Nephron (organoid): ENCODE measurements around the gene C4B.
"Not testable (repeated sequence)": the region's sequence is repeated elsewhere in the genome, so short reads cannot be mapped to it uniquely, and the experiment has no call there.

ENCODE experiments used
- H3K27ac Mint-ChIP-seq, 3 experiments: 2 replicates each; pipeline ENCODE4 v1.8.0; 2020; ENCODE audit warnings: mixed read lengths in 3 of 3, mild to moderate bottlenecking in 2 of 3, moderate library complexity in 1 of 3
- H3K27me3 Mint-ChIP-seq: 2 replicates; pipeline ENCODE4 v1.8.0; 2021; ENCODE audit warnings: low read depth, mild to moderate bottlenecking, moderate library complexity, mixed read lengths
- H3K36me3 Mint-ChIP-seq: 2 replicates; pipeline ENCODE4 v1.8.0; 2020; ENCODE audit warnings: low read depth, mixed read lengths
- H3K4me1 Mint-ChIP-seq: 2 replicates; pipeline ENCODE4 v1.8.0; 2020; ENCODE audit warnings: mixed read lengths
- H3K4me3 Mint-ChIP-seq, 3 experiments: 2 replicates each; pipeline ENCODE4 v1.8.0; 2020; ENCODE audit warnings: mild to moderate bottlenecking in 3 of 3, mixed read lengths in 3 of 3, moderate library complexity in 2 of 3
- H3K9me3 Mint-ChIP-seq: 2 replicates; pipeline ENCODE4 v1.8.0; 2020; ENCODE audit warnings: mixed read lengths

Gene C4B

DNA sequence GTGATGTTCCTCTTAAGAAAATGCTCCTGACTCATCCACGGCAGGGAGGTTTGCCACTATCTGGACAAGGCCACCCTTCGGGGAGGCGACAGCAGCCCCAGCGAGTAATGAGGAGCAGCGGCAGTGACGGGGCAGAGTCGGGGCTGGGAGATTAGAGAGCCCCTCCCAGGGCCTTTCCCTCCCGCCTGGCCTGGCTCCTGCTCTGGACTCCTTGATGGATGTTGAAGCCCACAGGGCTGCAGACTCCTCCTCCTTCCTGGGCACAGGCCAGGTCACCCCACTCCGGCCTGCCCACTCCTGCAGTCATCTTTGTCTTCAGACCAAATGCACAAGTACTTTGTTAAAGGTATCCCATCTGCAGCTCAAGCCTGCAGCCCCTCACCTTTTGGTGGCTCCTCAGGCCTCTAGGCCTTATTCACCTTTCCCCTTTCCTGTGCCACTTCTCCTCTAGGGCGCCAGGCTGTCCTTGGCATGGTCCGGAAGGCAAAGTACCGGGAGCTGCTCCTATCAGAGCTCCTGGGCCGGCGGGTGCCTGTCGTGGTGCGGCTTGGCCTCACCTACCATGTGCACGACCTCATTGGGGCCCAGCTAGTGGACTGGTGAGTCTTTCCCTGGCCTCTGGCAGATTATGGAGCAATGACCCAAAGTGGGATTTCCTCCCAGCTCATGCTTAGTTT is 1.5 kb upstream of the C4B start:
- not testable (repeated sequence) for H3K27ac Mint-ChIP-seq, H3K27me3 Mint-ChIP-seq, H3K9me3 Mint-ChIP-seq, H3K4me1 Mint-ChIP-seq, H3K36me3 Mint-ChIP-seq, H3K4me3 Mint-ChIP-seq

DNA sequence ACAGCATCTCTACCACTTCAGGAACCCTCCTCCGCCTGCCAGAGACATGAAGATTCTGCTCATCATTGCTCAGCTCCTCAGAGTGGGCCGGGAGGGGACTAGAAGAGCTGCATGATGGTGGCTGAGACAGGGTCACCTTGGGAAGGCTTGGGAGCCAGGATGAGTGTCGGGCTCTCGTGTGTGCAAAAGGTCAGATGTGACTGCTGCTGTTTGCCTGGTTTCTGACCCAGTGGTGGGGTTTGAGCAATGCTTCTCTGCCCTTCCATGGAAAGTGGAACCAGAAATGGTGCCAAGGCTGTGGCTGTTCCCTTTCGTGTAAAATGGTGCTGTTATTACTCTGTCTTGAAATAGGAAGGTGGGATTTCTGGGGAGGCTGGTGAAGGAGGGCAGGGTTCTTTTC is 857 bp upstream of the C4B start:
- H3K4me3 Mint-ChIP-seq, H3K27ac Mint-ChIP-seq, H3K36me3 Mint-ChIP-seq, H3K9me3 Mint-ChIP-seq, H3K27me3 Mint-ChIP-seq, H3K4me1 Mint-ChIP-seq: not testable (repeated sequence)

DNA sequence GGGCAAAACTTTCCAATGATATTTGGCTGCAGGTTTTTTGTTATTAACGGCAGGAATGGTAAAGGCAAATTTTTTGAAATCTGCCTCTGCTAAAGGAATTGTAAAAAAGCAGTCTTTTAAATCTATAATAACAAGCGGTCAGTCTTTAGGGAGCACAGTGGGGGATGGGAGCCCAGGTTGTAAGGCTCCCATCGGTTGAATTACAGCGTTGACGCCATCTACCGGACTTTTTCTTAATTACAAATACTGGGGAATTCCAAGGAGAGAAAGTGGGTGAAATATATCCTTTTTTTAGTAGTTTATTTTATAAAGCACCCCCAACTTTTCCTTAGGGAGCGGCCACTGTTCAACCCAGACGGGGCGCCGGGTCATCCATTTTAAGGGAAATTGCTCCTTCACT is 7.5 kb downstream of the C4B start:
- H3K4me3 Mint-ChIP-seq, H3K27me3 Mint-ChIP-seq, H3K4me1 Mint-ChIP-seq, H3K27ac Mint-ChIP-seq, H3K9me3 Mint-ChIP-seq, H3K36me3 Mint-ChIP-seq: not testable (repeated sequence)

- not testable (repeated sequence) for H3K27ac Mint-ChIP-seq, H3K9me3 Mint-ChIP-seq, H3K27me3 Mint-ChIP-seq, H3K4me1 Mint-ChIP-seq, H3K4me3 Mint-ChIP-seq, H3K36me3 Mint-ChIP-seq
These were observed 14.0 kb downstream of the C4B start for GRCh38 chr6:32028631-32029030.

DNA sequence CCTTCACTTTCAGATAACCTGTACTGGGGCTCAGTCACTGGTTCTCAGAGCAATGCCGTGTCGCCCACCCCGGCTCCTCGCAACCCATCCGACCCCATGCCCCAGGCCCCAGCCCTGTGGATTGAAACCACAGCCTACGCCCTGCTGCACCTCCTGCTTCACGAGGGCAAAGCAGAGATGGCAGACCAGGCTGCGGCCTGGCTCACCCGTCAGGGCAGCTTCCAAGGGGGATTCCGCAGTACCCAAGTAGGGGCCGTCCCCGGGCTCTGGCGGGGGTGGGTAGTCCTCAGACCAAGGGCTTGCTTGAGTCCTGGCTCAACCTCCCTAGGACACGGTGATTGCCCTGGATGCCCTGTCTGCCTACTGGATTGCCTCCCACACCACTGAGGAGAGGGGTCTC is 15.0 kb downstream of the C4B start:
- H3K27me3 Mint-ChIP-seq, H3K4me3 Mint-ChIP-seq, H3K9me3 Mint-ChIP-seq, H3K36me3 Mint-ChIP-seq, H3K27ac Mint-ChIP-seq, H3K4me1 Mint-ChIP-seq: not testable (repeated sequence)

- not testable (repeated sequence) for H3K27ac Mint-ChIP-seq, H3K27me3 Mint-ChIP-seq, H3K36me3 Mint-ChIP-seq, H3K9me3 Mint-ChIP-seq, H3K4me1 Mint-ChIP-seq, H3K4me3 Mint-ChIP-seq
These were observed 20.9 kb downstream of the C4B start for GRCh38 chr6:32035283-32036013.

- not testable (repeated sequence) for H3K36me3 Mint-ChIP-seq, H3K4me1 Mint-ChIP-seq, H3K4me3 Mint-ChIP-seq, H3K27me3 Mint-ChIP-seq, H3K27ac Mint-ChIP-seq, H3K9me3 Mint-ChIP-seq
These were observed 22.5 kb downstream of the C4B start for GRCh38 chr6:32037136-32037535.

- not testable (repeated sequence) for H3K27ac Mint-ChIP-seq, H3K9me3 Mint-ChIP-seq, H3K36me3 Mint-ChIP-seq, H3K27me3 Mint-ChIP-seq, H3K4me3 Mint-ChIP-seq, H3K4me1 Mint-ChIP-seq
These were observed 23.3 kb downstream of the C4B start, which contains the start of gene CYP21A2 for GRCh38 chr6:32037598-32038524. CYP21A2 (plus strand) TSS chr6:32038415; CDS start chr6:32038423, 8 bp downstream.

GRCh38 chr6:32038878-32039277 is 24.3 kb downstream of the C4B start:
- not testable (repeated sequence) for H3K27ac Mint-ChIP-seq, H3K4me3 Mint-ChIP-seq, H3K9me3 Mint-ChIP-seq, H3K27me3 Mint-ChIP-seq, H3K4me1 Mint-ChIP-seq, H3K36me3 Mint-ChIP-seq

- not testable (repeated sequence) for H3K9me3 Mint-ChIP-seq, H3K27me3 Mint-ChIP-seq, H3K4me3 Mint-ChIP-seq, H3K27ac Mint-ChIP-seq, H3K36me3 Mint-ChIP-seq, H3K4me1 Mint-ChIP-seq
These were observed 25.0 kb downstream of the C4B start for GRCh38 chr6:32039321-32040274.

DNA sequence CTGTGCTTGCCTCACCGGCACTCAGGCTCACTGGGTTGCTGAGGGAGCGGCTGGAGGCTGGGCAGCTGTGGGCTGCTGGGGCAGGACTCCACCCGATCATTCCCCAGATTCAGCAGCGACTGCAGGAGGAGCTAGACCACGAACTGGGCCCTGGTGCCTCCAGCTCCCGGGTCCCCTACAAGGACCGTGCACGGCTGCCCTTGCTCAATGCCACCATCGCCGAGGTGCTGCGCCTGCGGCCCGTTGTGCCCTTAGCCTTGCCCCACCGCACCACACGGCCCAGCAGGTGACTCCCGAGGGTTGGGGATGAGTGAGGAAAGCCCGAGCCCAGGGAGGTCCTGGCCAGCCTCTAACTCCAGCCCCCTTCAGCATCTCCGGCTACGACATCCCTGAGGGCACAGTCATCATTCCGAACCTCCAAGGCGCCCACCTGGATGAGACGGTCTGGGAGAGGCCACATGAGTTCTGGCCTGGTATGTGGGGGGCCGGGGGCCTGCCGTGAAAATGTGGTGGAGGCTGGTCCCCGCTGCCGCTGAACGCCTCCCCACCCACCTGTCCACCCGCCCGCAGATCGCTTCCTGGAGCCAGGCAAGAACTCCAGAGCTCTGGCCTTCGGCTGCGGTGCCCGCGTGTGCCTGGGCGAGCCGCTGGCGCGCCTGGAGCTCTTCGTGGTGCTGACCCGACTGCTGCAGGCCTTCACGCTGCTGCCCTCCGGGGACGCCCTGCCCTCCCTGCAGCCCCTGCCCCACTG is 25.9 kb downstream of the C4B start:
- H3K4me1 Mint-ChIP-seq, H3K4me3 Mint-ChIP-seq, H3K36me3 Mint-ChIP-seq, H3K9me3 Mint-ChIP-seq, H3K27ac Mint-ChIP-seq, H3K27me3 Mint-ChIP-seq: not testable (repeated sequence)

GRCh38 chr6:32041050-32041321 is 26.4 kb downstream of the C4B start:
- not testable (repeated sequence) for H3K36me3 Mint-ChIP-seq, H3K27ac Mint-ChIP-seq, H3K4me1 Mint-ChIP-seq, H3K27me3 Mint-ChIP-seq, H3K4me3 Mint-ChIP-seq, H3K9me3 Mint-ChIP-seq

DNA sequence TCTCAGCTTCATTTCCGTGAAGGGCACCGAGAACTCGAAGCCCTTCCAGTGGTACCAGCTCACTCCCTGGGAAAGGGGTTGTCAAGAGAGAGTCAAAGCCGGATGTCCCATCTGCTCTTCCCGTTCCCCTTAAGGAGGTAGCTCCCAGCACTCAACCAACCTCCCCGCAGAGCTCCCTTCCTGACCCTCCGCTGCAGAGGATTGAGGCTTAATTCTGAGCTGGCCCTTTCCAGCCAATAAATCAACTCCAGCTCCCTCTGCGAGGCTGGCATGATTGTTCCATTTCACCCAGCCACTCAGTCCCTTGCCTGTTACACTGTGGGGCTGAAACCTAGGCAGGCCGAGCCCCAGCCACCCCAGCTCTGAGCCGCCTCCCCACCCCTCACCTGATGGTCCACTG is 26.8 kb downstream of the C4B start:
- not testable (repeated sequence) for H3K9me3 Mint-ChIP-seq, H3K36me3 Mint-ChIP-seq, H3K4me1 Mint-ChIP-seq, H3K27ac Mint-ChIP-seq, H3K4me3 Mint-ChIP-seq, H3K27me3 Mint-ChIP-seq

DNA sequence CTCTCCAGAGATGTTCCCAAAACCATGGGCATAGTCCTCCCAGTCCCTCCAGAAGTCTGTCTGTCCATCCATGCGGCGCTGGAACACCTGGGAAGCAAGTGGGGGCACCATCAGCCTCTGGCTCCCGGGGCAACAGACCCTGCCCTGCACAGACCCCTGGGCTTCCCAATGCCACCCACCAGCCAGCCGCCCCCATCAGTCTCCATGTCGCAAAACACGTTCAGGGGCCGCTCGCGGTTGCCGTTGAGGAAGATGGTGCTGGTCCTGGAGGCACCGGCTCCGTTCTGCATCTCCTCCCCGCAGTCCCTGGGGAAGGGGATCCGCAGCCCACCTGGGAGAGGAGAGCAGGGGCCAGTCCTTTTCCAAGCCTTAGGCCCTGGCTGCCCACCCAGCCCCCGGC is 27.7 kb downstream of the C4B start:
- not testable (repeated sequence) for H3K4me1 Mint-ChIP-seq, H3K9me3 Mint-ChIP-seq, H3K27ac Mint-ChIP-seq

More for the DNA sequence above, 27.7 kb downstream of the C4B start:
- not testable (repeated sequence) for H3K36me3 Mint-ChIP-seq, H3K4me3 Mint-ChIP-seq, H3K27me3 Mint-ChIP-seq
